Measurements from ENCODE around the gene TMEM50B. TPM values are rescaled to one million over a fixed set of nuclear protein-coding genes. Genes with fewer than 3 reads are reported as not detected.
A peak's percentile ranks its signal among the peaks of the same experiment; 100 is the strongest.

Gene TMEM50B
- total RNA-seq, 1 donor from 2014 or later, result 24.5 TPM

DNA sequence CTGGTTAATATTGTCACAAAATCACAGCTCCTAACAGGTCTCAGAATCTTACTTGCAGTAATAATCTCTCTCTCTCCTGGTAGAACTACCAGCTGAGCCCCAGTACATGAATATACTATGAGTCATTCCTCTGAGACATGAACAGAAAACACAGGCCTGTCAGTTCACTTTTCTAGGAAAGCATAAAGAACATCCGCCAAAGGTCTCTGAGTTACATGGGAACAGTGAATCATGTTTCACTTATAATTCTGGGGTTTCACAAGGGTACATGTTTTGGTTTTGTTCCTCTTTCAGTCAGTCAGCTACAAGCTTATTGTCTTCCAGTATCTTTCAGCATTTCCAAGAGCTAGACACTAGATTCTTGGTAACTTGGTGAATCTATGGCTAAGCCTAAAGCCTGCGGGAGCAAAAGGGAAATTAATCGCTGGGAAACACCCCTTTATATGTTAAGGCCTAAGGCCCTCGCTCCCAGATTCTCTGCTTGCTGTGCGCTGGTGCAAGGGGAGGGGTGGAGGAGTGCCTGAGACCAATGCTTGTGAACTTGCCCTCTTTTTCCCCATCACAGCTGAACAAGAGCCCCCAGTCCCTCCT is 44.9 kb downstream of the TMEM50B start:
- Histone ChIP-seq H3K27me3 (ENCODE audit: control insufficient read depth in 3 of 3, insufficient read depth in 3 of 3, low read length in 3 of 3) (no peaks in the 10 kb centered on the region), H3K9ac (ENCODE audit: low read depth in 1 of 3, low read length in 3 of 3) (peak overlapping the region in 1 of 3 donors; percentile 47), H3K36me3 (ENCODE audit: control insufficient read depth in 3 of 3, insufficient read depth in 3 of 3, low read length in 3 of 3) (peaks cover 38 to 59% (median 55%) of the 10 kb centered on the region in 3 donors), H3K27ac (ENCODE audit: low read depth, low read length) (peak overlapping the region; percentile 65), H3K4me3 (ENCODE audit: low read length in 3 of 3) (no peak overlapping the region), H3K4me1 (ENCODE audit: control insufficient read depth in 3 of 3, insufficient read depth in 3 of 3, low read length in 3 of 3) (peaks cover 0 to 15% (median 9%) of the 10 kb centered on the region in 3 donors), H3K9me3 (ENCODE audit: control insufficient read depth in 3 of 3, low read length in 3 of 3) (no peaks in the 10 kb centered on the region)

DNA sequence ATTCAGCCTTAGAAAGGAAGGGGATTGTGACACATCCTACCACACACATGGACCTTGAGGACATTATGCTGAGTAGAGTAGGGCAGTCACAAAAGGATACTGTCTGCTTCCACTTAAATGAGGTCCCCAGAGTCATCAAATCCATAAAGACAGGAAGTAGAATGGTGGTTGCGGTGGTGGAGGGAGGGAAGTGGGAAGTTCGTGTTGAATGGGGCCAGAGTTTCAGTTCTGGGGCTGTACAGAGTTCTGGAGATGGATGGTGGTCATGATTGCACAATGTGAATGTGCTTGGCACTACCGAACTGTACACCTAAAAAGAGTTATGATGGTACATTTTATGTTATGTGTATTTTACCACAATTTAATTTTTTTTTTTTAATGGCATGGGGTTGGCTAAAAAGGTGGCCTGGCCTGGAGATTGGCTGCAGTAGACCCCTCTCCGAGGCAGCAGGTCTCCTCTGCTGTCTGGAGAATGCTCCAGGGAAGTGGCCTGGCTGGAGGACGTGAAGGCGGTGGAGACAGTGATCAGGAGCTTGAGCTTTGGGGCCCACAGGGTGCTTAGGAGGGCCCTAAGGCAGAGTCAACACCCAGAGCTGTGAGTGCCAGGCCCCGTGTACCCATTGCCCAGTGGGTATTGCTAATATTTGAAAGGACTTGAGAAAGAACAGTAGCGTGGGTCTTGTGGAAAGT is 46.2 kb downstream of the TMEM50B start:
- no peak overlapping the region for H3K9ac ChIP-seq (ENCODE audit: low read depth in 1 of 3, low read length in 3 of 3)
- H3K27ac ChIP-seq (ENCODE audit: low read depth, low read length), result no peak overlapping the region
- no peak overlapping the region for H3K4me3 ChIP-seq (ENCODE audit: low read length in 3 of 3)
- H3K4me1 ChIP-seq (ENCODE audit: control insufficient read depth in 3 of 3, insufficient read depth in 3 of 3, low read length in 3 of 3), result peaks cover 0 to 15% (median 9%) of the 10 kb centered on the region in 3 donors
- H3K27me3 ChIP-seq (ENCODE audit: control insufficient read depth in 3 of 3, insufficient read depth in 3 of 3, low read length in 3 of 3), result no peaks in the 10 kb centered on the region
- no peaks in the 10 kb centered on the region for H3K9me3 ChIP-seq (ENCODE audit: control insufficient read depth in 3 of 3, low read length in 3 of 3)
- H3K36me3 ChIP-seq (ENCODE audit: control insufficient read depth in 3 of 3, insufficient read depth in 3 of 3, low read length in 3 of 3), result peaks cover 45 to 67% (median 60%) of the 10 kb centered on the region in 3 donors

DNA sequence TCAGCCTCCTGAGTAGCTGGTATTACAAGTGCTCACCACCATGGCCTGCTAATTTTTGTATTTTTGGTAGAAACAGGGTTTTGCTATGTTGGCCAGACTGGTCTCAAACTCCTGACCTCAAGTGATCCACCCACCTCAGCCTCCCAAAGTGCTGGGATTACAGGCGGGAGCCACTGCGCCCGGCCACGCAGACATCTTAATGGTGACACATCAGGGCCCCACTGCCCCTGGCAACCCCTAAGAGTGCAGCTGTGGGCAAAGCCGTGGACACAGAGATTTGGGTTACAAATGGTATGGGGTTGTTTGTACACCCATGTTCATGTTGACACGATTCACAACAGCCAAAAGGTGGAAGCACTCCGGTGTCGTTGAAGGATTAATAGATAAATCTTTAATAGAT is 46.8 kb downstream of the TMEM50B start:
- no peak overlapping the region for H3K9ac ChIP-seq (ENCODE audit: low read depth in 1 of 3, low read length in 3 of 3)
- no peak overlapping the region for H3K27ac ChIP-seq (ENCODE audit: low read depth, low read length)
- H3K4me1 ChIP-seq (ENCODE audit: control insufficient read depth in 3 of 3, insufficient read depth in 3 of 3, low read length in 3 of 3), result peaks cover 0 to 15% (median 9%) of the 10 kb centered on the region in 3 donors
- no peaks in the 10 kb centered on the region for H3K9me3 ChIP-seq (ENCODE audit: control insufficient read depth in 3 of 3, low read length in 3 of 3)
- no peaks in the 10 kb centered on the region for H3K27me3 ChIP-seq (ENCODE audit: control insufficient read depth in 3 of 3, insufficient read depth in 3 of 3, low read length in 3 of 3)
- no peak overlapping the region for H3K4me3 ChIP-seq (ENCODE audit: low read length in 3 of 3)
- H3K36me3 ChIP-seq (ENCODE audit: control insufficient read depth in 3 of 3, insufficient read depth in 3 of 3, low read length in 3 of 3), result peaks cover 44 to 66% (median 56%) of the 10 kb centered on the region in 3 donors

DNA sequence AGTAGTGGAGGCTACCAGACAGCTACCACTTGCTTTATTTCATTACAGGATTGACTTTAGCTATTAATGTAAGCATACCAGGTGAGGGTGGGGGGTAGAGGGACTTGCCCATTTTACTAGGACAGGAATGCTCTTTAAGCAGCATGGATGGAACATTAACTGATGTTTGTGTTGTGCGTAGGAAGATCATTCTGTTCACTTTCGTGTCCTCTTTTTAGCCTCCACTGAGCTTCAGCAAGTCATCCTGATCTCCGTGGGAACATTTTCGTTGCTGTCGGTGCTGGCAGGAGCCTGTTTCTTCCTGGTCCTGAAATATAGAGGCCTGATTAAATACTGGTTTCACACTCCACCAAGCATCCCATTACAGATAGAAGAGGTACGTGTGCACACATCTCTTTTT is 47.3 kb downstream of the TMEM50B start:
- Histone ChIP-seq H3K27ac (ENCODE audit: low read depth, low read length) (no peak overlapping the region), H3K9me3 (ENCODE audit: control insufficient read depth in 3 of 3, low read length in 3 of 3) (no peaks in the 10 kb centered on the region), H3K4me3 (ENCODE audit: low read length in 3 of 3) (no peak overlapping the region), H3K9ac (ENCODE audit: low read depth in 1 of 3, low read length in 3 of 3) (no peak overlapping the region), H3K4me1 (ENCODE audit: control insufficient read depth in 3 of 3, insufficient read depth in 3 of 3, low read length in 3 of 3) (peaks cover 0 to 15% (median 9%) of the 10 kb centered on the region in 3 donors), H3K36me3 (ENCODE audit: control insufficient read depth in 3 of 3, insufficient read depth in 3 of 3, low read length in 3 of 3) (peaks cover 42 to 64% (median 51%) of the 10 kb centered on the region in 3 donors), H3K27me3 (ENCODE audit: control insufficient read depth in 3 of 3, insufficient read depth in 3 of 3, low read length in 3 of 3) (no peaks in the 10 kb centered on the region)

DNA sequence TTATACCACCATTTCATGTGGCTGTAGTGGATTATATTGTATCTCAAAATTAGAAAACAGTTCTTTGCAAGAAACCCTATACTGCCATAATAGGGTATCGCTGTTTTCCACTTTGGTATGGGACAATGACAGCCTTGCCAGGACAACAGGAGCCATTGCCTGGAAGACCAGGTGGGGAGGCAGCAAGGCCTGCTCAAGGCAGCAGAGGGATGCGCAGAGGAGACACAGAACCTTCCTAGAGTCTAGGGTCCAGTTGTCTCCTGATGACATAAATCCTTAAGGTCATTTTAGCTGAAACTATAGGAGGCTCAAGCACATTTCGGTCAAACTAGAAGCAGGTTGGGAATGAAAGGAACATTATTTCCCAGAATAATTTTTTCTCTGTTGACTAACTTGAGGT is 48.9 kb downstream of the TMEM50B start:
- no peak overlapping the region for H3K4me3 ChIP-seq (ENCODE audit: low read length in 3 of 3)
- peaks cover 0 to 15% (median 9%) of the 10 kb centered on the region in 3 donors for H3K4me1 ChIP-seq (ENCODE audit: control insufficient read depth in 3 of 3, insufficient read depth in 3 of 3, low read length in 3 of 3)
- no peaks in the 10 kb centered on the region for H3K9me3 ChIP-seq (ENCODE audit: control insufficient read depth in 3 of 3, low read length in 3 of 3)
- no peak overlapping the region for H3K9ac ChIP-seq (ENCODE audit: low read depth in 1 of 3, low read length in 3 of 3)
- no peak overlapping the region for H3K27ac ChIP-seq (ENCODE audit: low read depth, low read length)
- H3K36me3 ChIP-seq (ENCODE audit: control insufficient read depth in 3 of 3, insufficient read depth in 3 of 3, low read length in 3 of 3), result peaks cover 39 to 62% (median 45%) of the 10 kb centered on the region in 3 donors
- H3K27me3 ChIP-seq (ENCODE audit: control insufficient read depth in 3 of 3, insufficient read depth in 3 of 3, low read length in 3 of 3), result no peaks in the 10 kb centered on the region

DNA sequence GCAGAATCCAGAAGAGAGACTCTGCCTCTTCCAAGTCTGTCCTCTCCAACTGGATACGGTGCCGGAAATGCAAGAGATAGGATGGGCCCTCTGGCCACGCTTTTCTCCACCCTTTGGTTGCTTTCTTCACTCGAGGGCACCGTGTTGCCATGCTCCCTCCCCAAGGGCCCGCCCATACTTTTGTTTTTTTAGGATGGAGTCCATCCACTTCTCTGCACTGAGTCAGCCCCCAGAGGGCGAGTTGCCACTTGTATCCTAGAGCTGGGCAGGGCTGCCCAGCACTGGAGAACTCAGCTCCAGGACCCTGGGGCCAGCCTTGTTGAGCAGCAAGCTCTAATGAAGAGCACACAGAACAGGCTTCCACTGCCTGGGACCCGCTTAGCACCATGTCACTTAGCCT is 51.1 kb downstream of the TMEM50B start:
- Histone ChIP-seq H3K9me3 (ENCODE audit: control insufficient read depth in 3 of 3, low read length in 3 of 3) (no peaks in the 10 kb centered on the region), H3K9ac (ENCODE audit: low read depth in 1 of 3, low read length in 3 of 3) (no peak overlapping the region), H3K27ac (ENCODE audit: low read depth, low read length) (no peak overlapping the region), H3K4me3 (ENCODE audit: low read length in 3 of 3) (no peak overlapping the region), H3K4me1 (ENCODE audit: control insufficient read depth in 3 of 3, insufficient read depth in 3 of 3, low read length in 3 of 3) (no peaks in the 10 kb centered on the region), H3K27me3 (ENCODE audit: control insufficient read depth in 3 of 3, insufficient read depth in 3 of 3, low read length in 3 of 3) (no peaks in the 10 kb centered on the region), H3K36me3 (ENCODE audit: control insufficient read depth in 3 of 3, insufficient read depth in 3 of 3, low read length in 3 of 3) (peaks cover 52 to 68% (median 62%) of the 10 kb centered on the region in 3 donors)

DNA sequence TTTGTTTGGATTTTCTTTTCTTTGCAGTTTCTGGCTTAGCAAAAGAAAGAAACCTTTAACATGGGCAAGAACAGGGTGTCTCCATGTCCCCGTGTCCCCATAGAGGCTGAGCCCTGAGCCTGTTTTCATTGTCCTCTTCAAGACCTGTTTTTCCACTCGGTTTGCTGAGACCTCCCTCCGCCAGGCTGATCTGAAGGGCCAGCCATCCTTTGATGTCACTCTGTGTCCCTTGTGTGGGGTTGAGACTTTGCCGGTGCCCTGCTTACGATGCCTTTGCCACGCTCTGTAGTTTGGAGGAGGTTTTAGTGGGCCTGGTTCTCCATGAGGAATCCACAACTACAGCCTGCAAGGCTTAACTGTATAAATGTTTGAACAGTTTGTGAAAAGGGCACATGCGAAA is 52.7 kb downstream of the TMEM50B start:
- no peak overlapping the region for H3K4me3 ChIP-seq (ENCODE audit: low read length in 3 of 3)
- H3K9me3 ChIP-seq (ENCODE audit: control insufficient read depth in 3 of 3, low read length in 3 of 3), result no peaks in the 10 kb centered on the region
- no peak overlapping the region for H3K27ac ChIP-seq (ENCODE audit: low read depth, low read length)
- no peaks in the 10 kb centered on the region for H3K4me1 ChIP-seq (ENCODE audit: control insufficient read depth in 3 of 3, insufficient read depth in 3 of 3, low read length in 3 of 3)
- H3K36me3 ChIP-seq (ENCODE audit: control insufficient read depth in 3 of 3, insufficient read depth in 3 of 3, low read length in 3 of 3), result peaks cover 38 to 57% (median 48%) of the 10 kb centered on the region in 3 donors
- H3K27me3 ChIP-seq (ENCODE audit: control insufficient read depth in 3 of 3, insufficient read depth in 3 of 3, low read length in 3 of 3), result no peaks in the 10 kb centered on the region
- no peak overlapping the region for H3K9ac ChIP-seq (ENCODE audit: low read depth in 1 of 3, low read length in 3 of 3)

DNA sequence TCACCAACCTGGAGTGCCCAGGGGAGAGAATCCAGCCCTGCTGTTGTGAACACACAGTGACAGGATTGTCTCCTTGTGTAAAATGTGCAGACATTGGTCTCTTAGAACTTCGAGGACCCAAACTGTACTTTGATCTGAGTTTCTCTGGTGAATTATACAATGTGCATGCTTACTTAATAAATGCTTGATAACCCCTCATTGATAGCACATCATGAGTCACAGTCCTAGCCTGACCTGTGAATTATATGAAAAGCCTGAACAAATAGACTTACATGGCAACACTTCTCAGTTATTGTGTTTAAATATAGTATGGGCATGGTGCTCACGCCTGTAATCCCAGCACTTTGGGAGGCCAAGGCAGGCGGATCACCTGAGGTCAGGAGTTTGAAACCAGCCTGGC is 53.9 kb downstream of the TMEM50B start:
- no peak overlapping the region for H3K9ac ChIP-seq (ENCODE audit: low read depth in 1 of 3, low read length in 3 of 3)
- no peaks in the 10 kb centered on the region for H3K27me3 ChIP-seq (ENCODE audit: control insufficient read depth in 3 of 3, insufficient read depth in 3 of 3, low read length in 3 of 3)
- H3K4me3 ChIP-seq (ENCODE audit: low read length in 3 of 3), result no peak overlapping the region
- H3K36me3 ChIP-seq (ENCODE audit: control insufficient read depth in 3 of 3, insufficient read depth in 3 of 3, low read length in 3 of 3), result peaks cover 41 to 55% (median 45%) of the 10 kb centered on the region in 3 donors
- H3K4me1 ChIP-seq (ENCODE audit: control insufficient read depth in 3 of 3, insufficient read depth in 3 of 3, low read length in 3 of 3), result no peaks in the 10 kb centered on the region
- no peaks in the 10 kb centered on the region for H3K9me3 ChIP-seq (ENCODE audit: control insufficient read depth in 3 of 3, low read length in 3 of 3)
- H3K27ac ChIP-seq (ENCODE audit: low read depth, low read length), result no peak overlapping the region

DNA sequence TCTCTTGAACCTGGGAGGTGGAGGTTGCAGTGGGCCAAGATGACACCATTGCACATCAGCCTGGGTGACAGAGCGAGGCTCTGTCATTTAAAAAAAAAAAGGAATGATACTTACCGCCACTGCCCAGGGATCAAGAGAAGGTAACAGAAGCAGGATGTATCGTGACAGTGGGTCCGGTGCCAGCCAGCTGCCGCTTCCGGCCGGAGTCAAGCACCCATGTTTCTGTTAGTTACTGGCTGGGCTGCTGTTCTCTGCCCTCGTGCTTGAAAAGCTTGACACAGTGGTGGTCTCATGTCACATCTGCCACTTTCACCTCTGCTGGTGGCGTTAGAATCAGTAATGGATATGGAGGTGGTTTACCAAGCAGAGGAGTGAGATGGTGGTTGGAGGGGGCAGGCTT is 55.6 kb downstream of the TMEM50B start:
- Histone ChIP-seq H3K4me3 (ENCODE audit: low read length in 3 of 3) (no peak overlapping the region), H3K9ac (ENCODE audit: low read depth in 1 of 3, low read length in 3 of 3) (no peak overlapping the region), H3K9me3 (ENCODE audit: control insufficient read depth in 3 of 3, low read length in 3 of 3) (no peaks in the 10 kb centered on the region), H3K4me1 (ENCODE audit: control insufficient read depth in 3 of 3, insufficient read depth in 3 of 3, low read length in 3 of 3) (peaks cover 0 to 4% (median 3%) of the 10 kb centered on the region in 3 donors), H3K36me3 (ENCODE audit: control insufficient read depth in 3 of 3, insufficient read depth in 3 of 3, low read length in 3 of 3) (peaks cover 35 to 49% (median 39%) of the 10 kb centered on the region in 3 donors), H3K27ac (ENCODE audit: low read depth, low read length) (no peak overlapping the region), H3K27me3 (ENCODE audit: control insufficient read depth in 3 of 3, insufficient read depth in 3 of 3, low read length in 3 of 3) (no peaks in the 10 kb centered on the region)

DNA sequence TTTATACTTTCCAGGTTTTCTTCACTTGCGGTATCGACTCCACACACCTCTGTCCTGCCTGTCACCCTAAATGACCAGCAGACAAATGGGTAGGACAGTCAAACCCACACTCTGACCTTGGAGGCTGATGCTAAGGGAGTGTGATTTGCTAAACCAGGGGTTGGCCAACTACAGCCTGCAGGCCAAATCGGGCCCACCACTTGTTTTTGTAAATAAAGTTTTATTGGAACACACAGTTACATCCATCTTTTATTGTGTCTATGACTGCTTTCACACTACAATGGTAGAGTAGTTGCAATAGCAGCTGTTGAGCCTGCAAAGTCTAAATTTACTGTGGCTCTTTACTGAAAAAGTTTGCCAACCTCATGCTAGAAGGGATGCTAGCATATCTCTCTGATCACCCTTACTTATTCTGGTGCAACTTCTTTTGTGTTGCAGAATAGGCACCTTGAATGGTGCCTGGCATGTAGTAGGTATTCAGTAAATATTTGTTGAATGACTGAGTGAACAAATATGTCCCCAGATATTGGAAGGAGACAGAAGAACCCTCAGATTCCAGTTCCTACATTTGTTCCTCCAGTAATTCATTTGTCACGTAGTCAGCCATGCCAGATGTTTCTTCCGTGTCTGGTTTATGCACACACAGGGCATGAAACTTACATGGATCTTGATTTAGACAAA is 57.9 kb downstream of the TMEM50B start:
- no peak overlapping the region for H3K4me3 ChIP-seq (ENCODE audit: low read length in 3 of 3)
- peaks cover 0 to 4% (median 3%) of the 10 kb centered on the region in 3 donors for H3K4me1 ChIP-seq (ENCODE audit: control insufficient read depth in 3 of 3, insufficient read depth in 3 of 3, low read length in 3 of 3)
- no peaks in the 10 kb centered on the region for H3K27me3 ChIP-seq (ENCODE audit: control insufficient read depth in 3 of 3, insufficient read depth in 3 of 3, low read length in 3 of 3)
- H3K27ac ChIP-seq (ENCODE audit: low read depth, low read length), result no peak overlapping the region
- peaks cover 20 to 39% (median 29%) of the 10 kb centered on the region in 3 donors for H3K36me3 ChIP-seq (ENCODE audit: control insufficient read depth in 3 of 3, insufficient read depth in 3 of 3, low read length in 3 of 3)
- no peaks in the 10 kb centered on the region for H3K9me3 ChIP-seq (ENCODE audit: control insufficient read depth in 3 of 3, low read length in 3 of 3)
- H3K9ac ChIP-seq (ENCODE audit: low read depth in 1 of 3, low read length in 3 of 3), result no peak overlapping the region

Data from skeletal muscle tissue (tissue), 4 donors.